ENCODE data around the gene ARFGAP3.

The ARFGAP3 gene

GRCh38 chr22:42752912-42753311 is 104.2 kb downstream of the ARFGAP3 start:
- TF ChIP-seq, protein P1, sequence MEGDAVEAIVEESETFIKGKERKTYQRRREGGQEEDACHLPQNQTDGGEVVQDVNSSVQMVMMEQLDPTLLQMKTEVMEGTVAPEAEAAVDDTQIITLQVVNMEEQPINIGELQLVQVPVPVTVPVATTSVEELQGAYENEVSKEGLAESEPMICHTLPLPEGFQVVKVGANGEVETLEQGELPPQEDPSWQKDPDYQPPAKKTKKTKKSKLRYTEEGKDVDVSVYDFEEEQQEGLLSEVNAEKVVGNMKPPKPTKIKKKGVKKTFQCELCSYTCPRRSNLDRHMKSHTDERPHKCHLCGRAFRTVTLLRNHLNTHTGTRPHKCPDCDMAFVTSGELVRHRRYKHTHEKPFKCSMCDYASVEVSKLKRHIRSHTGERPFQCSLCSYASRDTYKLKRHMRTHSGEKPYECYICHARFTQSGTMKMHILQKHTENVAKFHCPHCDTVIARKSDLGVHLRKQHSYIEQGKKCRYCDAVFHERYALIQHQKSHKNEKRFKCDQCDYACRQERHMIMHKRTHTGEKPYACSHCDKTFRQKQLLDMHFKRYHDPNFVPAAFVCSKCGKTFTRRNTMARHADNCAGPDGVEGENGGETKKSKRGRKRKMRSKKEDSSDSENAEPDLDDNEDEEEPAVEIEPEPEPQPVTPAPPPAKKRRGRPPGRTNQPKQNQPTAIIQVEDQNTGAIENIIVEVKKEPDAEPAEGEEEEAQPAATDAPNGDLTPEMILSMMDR (IDR thresholded peaks at IDR 0.05) = no peak

DNA sequence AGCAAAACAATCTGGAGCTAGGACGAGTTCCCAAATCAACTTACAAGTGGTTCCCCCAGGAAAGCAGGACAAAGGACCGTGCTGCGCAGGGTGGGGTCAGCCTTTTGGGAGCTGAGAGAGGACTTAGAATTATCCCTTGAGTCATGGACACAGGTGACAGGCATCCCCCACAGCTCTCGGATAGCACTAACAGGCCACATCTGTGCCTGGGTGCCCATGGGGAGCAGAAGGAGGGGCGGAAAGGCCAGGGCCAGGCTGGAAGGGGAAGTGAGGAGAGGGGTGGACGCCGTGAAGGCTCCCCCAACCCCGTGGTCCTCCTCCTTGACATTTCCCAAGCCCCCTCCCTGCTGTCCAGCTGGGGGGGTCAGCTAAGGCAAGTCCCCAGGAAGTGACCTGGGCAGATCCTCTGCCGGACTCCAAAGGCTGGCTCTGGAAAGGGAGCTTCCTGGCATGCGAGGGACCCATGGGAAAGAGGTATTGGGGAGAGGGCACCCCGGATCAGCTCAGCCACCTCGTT is 104.8 kb downstream of the ARFGAP3 start:
- TF ChIP-seq, protein P1 (IDR thresholded peaks at IDR 0.05) = no peak

DNA sequence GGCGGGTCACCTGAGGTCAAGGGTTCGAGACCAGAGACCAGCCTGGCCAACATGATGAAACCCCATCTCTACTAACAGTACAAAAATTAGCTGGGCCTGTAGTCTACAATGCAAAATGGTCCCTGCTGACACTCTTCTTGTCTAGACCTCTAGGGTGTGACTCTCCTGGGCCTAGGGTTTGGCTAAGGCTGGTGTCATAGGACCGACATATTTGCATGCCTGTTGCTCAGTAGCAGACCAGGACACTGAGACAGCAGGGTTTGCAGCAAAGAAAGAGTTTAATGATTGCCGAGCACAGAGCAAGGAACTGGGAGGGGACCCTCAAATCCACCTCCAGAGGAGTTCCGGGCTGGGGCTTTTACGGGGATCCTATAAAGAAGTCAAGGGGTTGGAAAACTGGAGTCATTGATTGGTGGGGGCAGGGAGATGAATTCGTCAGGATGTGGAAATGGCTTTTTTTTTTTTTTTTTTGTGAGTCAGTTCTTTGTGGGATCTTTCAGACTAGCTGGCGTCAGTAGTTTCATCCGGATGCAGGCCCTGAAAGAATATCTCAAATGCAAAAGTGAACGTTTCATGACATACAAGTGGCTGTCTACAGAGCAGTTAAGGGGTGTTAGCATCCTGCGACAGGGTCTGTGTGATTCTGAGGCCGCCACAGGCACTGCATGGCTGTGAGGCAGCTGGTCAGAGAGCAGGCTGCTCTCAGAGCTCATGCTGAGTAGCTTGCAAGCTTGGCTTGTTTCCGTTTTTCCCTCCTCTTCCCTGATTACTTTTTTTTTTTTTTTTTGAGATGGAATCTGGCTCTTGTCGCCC is 109.2 kb downstream of the ARFGAP3 start:
- TF ChIP-seq, protein P1 (IDR thresholded peaks at IDR 0.05) = no peak

Measured in LNCAP (cell line).